HG02623 (cell line): Measurements from ENCODE around the gene SNX13.
"Not testable (repeated sequence)": the region's sequence is repeated elsewhere in the genome, so short reads cannot be mapped to it uniquely, and the experiment has no call there.

Experiments
- ATAC-seq: cut with Tn5 transposase; IDR thresholded peaks from one replicate; pipeline ENCODE4 v1.9.1; 2021; ENCODE audit warnings: moderate library complexity; ENCODE audit not compliant: unreplicated experiment

The SNX13 gene

DNA sequence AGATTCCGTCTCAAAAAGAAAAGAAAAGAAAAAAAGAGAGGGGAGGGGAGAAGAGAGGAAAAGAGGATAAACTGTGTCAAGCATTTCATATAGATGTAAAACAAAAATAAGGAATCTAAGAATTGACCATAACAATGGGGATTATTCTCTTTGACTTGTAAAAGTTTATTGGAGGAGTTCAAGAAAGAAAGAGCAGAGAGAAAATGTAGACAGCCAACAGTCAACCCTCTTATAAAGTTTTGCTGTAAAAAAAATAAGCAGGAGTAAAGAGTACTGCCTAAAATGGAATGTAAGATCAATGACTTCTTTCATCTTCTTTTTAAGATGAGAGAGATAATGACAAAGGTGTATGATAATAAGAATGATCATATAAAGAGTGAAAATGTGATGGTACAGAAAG is 87.9 kb downstream of the SNX13 start:
- ATAC-seq: no peak

- no peak for ATAC-seq
These were observed 90.8 kb downstream of the SNX13 start for GRCh38 chr7:17849504-17849903.

DNA sequence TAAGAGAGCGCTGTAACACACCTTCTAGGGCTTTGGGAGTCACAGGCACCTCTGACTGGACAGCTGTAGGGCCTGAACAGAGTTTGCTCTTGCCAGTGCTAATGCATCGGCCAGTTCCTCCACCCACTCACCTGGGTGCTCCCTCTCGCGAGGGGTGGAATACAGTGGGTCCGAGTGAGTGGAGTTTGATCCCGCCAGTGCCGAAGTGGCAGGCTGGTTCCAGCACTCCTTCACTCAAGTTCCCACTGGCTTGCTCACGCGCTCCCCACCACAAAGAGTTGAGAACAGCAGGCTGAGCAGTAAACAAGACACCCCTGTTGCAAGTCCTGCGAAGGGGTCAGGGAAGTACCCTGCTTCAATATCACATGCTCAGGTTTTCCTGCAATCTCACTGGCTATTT is 91.8 kb downstream of the SNX13 start:
- no peak for ATAC-seq

- no peak for ATAC-seq
These were observed 93.4 kb downstream of the SNX13 start for GRCh38 chr7:17846935-17847334.

- ATAC-seq: no peak
These were observed 95.1 kb downstream of the SNX13 start for GRCh38 chr7:17845197-17845547.

DNA sequence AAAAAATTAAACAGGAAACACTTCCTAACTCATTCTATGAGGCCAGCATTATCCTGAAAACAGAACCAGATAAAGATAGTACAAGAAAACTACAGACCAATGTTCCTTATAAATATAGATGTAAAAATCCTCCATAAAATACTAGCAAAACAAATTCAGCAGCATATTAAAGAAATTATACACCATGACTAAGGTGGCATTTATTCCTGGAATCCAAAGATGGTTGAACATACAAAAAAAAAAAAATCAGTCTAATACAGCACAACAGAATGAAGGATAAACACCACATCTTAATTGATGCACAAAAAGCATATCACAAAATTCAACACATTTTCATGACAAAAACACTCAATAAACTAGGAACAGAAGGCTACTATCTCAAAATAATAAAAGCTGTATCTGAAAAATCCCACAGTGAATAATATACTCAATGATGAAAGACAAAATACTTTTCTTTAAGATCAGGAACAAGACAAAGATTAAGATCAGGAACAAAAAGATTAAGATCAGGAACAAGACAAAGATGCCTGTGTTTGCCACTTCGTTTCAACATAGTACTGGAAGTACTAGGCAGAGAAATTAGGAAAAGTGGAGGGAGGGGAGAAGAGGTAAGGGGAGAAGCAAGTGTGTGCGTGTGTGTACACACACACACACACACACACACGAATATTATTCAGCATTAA is 95.6 kb downstream of the SNX13 start:
- ATAC-seq: no peak

- ATAC-seq: no peak
These were observed 96.3 kb downstream of the SNX13 start for GRCh38 chr7:17844022-17844421.

- ATAC-seq: no peak
These were observed 97.3 kb downstream of the SNX13 start for GRCh38 chr7:17843041-17843440.

DNA sequence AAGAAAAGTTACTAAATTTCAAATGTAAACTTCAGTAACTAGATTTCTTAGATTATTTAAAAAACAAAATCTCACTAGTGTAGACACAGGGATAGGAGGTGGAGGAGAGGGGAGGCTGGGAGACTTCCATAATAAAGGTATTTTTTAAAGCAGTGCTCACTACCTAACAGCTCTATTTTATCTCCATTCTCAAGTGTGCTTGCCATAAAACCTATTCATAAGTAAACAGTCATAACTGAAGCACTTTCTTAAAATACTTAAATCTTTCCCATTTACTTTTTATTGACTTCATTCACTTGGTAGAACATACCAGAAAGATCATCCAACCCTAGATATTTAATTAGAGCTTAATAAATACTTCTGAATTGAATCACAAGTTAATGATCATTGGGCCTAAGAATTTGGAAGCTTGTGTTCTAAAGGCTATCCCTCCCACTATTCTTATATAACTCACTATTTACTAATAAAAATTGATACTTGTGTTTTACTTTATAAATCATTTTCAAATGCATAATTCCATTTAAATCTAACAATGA is 107.4 kb downstream of the SNX13 start:
- no peak for ATAC-seq

DNA sequence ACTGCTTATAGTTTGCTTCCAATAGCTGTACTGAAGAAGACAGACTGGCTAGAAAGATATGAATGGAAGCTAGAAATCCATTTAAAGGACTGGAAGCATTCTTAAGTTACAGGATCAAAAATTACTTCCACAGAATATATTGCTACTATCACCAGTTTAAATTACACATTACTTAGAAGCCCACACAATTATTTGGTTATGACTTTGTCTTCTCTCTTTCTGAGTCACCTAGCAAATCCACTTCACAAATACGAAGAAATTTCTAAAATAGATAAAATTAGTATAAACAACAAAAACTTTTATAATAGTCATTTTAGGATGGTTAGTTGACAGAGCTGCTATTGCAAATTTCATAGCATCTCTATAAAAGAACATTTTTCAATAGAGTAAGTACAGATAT is 108.1 kb downstream of the SNX13 start:
- no peak for ATAC-seq

DNA sequence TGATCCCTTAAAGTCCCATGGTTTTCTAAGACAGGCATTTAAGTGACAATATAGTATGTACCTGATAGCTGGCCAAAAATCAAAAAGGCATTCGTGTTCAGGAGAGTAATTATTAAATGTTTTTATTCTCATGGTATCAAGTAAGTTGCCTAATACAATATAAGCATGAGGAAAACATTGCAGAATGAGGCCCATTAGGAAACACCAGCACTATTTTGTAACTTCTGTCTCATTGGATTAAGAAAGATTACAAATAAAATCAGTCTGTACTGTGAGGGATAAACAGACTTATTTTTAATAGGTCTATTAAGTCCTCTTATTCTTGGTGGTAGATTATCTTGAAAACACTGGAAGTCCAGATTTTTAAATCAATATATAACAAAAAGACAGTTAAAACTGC is 110.1 kb downstream of the SNX13 start:
- ATAC-seq: no peak

GRCh38 chr7:17829001-17829400 is 111.3 kb downstream of the SNX13 start:
- ATAC-seq: no peak

DNA sequence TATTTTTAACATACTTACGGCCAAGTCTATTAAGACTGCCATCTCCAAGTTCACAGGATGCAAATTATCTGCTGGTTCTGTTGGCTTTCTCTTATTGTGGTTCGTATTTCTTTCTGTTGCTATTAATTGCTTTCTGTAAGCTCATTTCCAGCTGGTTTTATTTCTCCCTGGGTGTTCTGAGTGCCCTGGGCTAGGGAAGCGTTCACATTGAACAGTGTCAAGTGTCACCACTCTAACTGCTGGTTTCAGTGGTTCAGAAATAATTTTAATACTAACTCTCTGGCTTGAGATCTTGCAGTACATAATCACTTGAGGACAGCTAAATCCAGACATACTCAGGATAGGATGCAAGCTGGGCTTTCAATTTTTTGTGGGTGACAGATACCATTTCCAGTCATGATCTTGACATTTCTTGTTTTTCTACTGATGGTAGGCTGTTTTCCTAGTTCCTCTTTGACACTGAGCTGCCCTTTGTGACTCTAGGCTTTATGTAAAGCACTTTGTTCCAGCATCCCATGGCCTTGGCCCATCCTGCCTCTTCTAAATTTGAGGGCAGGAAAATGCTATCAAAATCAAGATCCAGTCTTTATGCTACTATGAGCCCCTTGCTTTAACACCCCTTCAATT is 117.6 kb downstream of the SNX13 start:
- no peak for ATAC-seq

DNA sequence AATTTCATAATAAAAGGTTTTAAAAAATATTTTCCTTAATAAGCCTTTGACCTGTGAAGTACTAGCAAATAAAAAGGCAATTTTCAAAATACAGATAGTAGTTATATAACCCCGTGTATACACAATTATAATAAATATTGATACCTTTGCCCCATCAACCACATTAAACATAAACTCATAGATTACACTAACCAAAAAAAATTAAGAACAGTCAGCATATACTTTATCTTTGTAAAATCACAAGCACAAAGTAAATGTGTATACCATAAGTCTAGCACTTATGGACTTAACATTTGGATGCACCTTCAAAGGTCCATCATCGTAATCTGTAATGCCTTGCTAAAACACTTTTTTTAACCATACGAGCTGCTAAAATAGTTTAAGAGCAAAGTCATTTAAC is 123.4 kb downstream of the SNX13 start:
- no peak for ATAC-seq

DNA sequence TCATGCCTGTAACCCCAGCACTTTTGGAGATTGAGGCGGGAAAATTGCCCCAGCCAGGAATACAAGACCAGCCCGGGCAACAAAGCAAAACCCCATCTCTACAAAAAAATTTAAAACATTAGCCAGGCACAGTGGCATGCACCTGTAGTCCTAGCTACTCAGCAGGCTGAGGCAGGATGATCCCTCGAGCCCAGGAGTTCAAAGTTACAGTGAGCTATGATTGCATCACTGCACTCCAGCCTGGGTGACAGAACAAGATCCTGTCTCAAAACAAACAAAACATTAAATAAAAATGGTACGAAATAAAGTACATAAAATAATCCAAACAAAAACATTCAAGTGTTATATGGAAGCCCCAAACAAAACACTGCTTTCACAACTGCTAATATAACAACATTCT is 125.0 kb downstream of the SNX13 start:
- no peak for ATAC-seq

- no peak for ATAC-seq
These were observed 126.2 kb downstream of the SNX13 start for GRCh38 chr7:17814058-17814457.

GRCh38 chr7:17809215-17809614 is 131.1 kb downstream of the SNX13 start:
- ATAC-seq: not testable (repeated sequence)

DNA sequence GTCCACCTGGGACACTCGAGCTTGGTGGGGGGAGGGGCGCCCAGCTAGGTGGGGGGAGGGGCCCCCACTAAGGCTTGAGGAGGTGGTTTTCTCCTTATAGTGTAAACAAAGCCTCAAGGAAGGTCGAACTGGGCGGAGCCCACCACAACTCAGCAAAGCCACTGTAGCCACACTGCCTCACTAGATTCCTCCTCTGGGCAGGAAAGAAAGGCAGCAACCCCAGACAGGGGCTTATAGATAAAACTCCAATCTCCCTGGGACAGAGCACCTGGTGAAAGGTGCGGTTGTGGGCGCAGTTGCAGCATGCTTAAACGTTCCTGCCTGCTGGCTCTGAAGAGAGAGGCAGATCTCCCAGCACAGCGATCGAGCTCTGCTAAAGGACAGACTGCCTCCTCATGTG is 133.1 kb downstream of the SNX13 start:
- ATAC-seq: no peak

DNA sequence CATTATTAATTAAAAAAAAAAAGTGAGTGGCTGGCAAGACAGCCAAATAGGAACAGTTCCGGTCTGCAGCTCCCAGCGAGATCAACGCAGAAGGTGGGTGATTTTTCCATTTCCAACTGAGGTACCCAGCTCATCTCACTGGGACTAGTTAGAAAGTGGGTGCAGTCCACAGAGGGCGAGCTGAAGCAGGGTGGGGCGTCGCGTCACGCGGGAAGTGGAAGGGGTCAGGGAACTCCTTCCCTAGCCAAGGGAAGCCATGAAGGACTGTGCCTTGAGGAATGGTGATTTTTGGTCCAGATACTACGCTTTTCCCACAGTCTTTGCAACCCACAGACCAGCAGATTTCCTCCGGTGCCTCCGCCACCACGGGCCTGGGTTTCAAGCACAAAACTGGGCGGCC is 133.7 kb downstream of the SNX13 start:
- ATAC-seq: no peak

DNA sequence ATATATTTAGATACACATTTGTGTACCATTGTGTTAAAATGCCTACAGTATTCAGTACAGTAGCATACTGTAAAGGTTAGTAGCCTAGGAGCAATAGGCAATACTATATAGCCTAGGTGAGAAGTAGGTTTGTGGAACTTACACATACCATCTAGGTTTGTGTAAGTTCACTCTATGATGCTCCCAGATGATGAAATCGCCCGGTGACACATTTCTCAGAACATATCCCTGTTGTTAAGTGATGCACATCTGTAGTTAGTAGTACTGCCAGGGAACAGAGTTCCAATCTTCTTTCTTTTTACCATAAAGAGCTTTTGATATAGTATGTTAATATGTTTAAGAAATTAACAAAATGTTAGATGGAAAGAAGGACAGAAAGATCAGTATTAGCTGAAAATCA is 138.2 kb downstream of the SNX13 start:
- ATAC-seq: no peak

GRCh38 chr7:17792075-17792936 is 148.0 kb downstream of the SNX13 start:
- ATAC-seq: no peak

DNA sequence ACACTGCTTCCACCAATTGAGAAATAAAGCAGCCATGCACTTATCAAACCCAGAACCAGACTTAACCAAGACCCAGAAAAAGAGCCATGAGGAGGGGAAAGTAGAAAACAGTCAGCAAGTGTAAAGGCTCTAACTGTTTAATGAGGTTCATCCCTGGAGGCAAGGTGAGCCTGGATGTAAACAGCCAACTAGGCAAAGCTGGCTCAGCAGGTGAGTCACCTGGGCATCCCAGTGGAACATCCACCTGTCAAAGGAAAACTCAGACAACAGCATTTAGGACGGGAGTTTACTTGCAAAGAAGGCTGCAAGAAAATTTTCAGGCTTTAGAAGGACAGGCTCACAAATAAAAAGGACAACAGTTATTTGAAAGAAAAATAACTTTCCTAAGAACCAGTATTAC is 153.0 kb downstream of the SNX13 start:
- ATAC-seq: no peak
